ENCODE measurements around the gene CSMD2.

CSMD2 gene

DNA sequence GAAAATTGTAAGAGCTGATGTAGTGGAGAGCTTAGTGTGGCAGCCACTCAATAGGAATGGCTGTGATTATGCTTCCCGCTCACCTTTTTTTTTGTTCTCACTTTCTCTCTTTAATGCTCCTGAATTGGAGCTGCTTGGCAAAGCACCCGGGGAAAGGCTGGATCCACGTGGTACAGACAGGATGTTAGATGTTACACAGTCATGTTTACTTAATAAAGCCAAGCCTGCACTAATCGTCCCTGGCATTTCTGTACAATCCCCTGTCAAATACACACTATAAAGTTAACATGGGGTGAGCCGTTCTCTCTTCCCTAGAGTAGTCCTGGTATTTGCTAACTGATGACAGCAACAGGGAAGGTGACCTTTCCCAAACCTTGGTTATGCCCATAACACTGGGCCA lies 504.8 kb downstream of the CSMD2 start:
- H3K9me3 ChIP-seq (ENCODE audit: control insufficient read depth, insufficient read depth, low read depth, low read length) = no peaks in the 10 kb centered on the region
- no peak overlapping the region for H3K27ac ChIP-seq (ENCODE audit: low read depth, low read length)
- H3K4me3 ChIP-seq (ENCODE audit: low read depth, low read length) = no peak overlapping the region
- H3K36me3 ChIP-seq (ENCODE audit: control insufficient read depth, insufficient read depth, low read length) = peaks cover 6% of the 10 kb centered on the region; the same call in 1 of the 2 replicates
- no peaks in the 10 kb centered on the region for H3K27me3 ChIP-seq (ENCODE audit: control insufficient read depth, insufficient read depth, low read length)
- H3K4me1 ChIP-seq (ENCODE audit: control insufficient read depth, insufficient read depth, low read length) = no peaks in the 10 kb centered on the region
- H3K9ac ChIP-seq (ENCODE audit: low read length) = no peak overlapping the region

DNA sequence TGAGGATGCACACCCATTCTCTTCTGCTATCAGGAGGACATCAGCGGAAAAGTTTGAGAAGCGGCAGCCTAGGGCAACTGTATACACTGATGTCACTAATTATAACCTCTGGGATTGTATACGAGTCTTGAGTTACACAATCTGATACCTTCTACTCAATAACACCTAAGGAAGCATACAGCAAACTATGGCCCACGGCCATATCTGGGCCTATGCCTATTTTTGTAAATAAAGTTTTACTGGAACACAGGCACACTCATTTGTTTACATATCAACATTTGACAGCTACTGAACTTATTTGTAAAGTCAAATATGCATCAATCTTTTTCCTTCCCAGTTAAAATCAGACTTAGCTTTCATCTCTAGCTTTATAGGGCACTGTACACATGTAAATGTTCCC lies 505.4 kb downstream of the CSMD2 start:
- Histone ChIP-seq H3K27me3 (ENCODE audit: control insufficient read depth, insufficient read depth, low read length) (no peaks in the 10 kb centered on the region), H3K36me3 (ENCODE audit: control insufficient read depth, insufficient read depth, low read length) (peaks cover 6% of the 10 kb centered on the region; the same call in 1 of the 2 replicates), H3K4me1 (ENCODE audit: control insufficient read depth, insufficient read depth, low read length) (no peaks in the 10 kb centered on the region), H3K9me3 (ENCODE audit: control insufficient read depth, insufficient read depth, low read depth, low read length) (no peaks in the 10 kb centered on the region), H3K9ac (ENCODE audit: low read length) (no peak overlapping the region), H3K4me3 (ENCODE audit: low read depth, low read length) (no peak overlapping the region), H3K27ac (ENCODE audit: low read depth, low read length) (no peak overlapping the region)

DNA sequence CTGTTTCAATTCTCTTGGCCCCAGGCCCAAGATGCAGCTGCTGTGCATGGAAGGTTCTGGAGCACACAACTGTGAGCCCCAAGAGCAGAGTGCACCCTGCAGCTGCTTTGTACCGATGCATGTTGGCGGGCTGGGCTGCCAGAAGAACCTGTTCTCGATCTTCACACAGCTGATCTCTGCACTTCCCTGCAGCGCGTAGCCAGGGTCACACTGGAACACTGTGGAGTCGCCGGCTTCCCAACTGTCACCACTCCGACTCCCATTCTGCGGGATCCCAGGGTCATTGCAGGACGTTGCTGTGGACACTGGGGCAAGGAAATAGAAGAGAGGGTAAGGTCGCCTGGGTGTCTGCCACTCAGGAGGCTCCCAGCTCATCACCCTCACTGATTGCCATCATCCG lies 507.2 kb downstream of the CSMD2 start:
- Histone ChIP-seq H3K9ac (ENCODE audit: low read length) (no peak overlapping the region), H3K36me3 (ENCODE audit: control insufficient read depth, insufficient read depth, low read length) (peaks cover 5% of the 10 kb centered on the region; the same call in 1 of the 2 replicates), H3K27me3 (ENCODE audit: control insufficient read depth, insufficient read depth, low read length) (no peaks in the 10 kb centered on the region), H3K27ac (ENCODE audit: low read depth, low read length) (no peak overlapping the region), H3K4me1 (ENCODE audit: control insufficient read depth, insufficient read depth, low read length) (no peaks in the 10 kb centered on the region), H3K4me3 (ENCODE audit: low read depth, low read length) (no peak overlapping the region), H3K9me3 (ENCODE audit: control insufficient read depth, insufficient read depth, low read depth, low read length) (no peaks in the 10 kb centered on the region)

DNA sequence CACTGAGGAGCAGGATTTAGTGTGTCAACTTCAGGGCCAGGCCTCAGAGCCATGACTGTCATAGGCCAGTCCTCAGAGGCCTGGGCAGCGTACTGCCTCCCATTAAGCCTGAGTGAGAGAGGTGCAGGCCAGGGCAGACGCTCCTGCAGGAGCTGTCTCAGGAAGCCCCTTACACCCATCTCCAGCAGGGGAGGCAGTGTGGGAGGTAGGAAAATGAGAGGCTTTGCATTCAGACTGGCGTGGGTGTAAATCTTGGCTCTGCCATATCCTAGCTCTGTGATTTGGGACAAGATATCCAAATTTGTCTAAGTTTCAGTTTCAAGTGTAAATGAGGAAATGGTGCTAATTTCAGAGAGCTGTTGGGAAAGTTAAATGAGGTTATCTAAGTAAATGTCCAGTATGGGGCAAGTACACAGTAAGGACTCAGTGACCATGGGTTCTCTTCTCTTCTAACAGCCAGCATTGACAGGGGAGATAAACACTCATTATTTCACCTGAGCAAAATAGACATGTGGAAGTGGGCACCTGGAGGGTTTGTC lies 508.5 kb downstream of the CSMD2 start:
- no peaks in the 10 kb centered on the region for H3K4me1 ChIP-seq (ENCODE audit: control insufficient read depth, insufficient read depth, low read length)
- no peak overlapping the region for H3K9ac ChIP-seq (ENCODE audit: low read length)
- H3K27ac ChIP-seq (ENCODE audit: low read depth, low read length) = no peak overlapping the region
- no peaks in the 10 kb centered on the region for H3K36me3 ChIP-seq (ENCODE audit: control insufficient read depth, insufficient read depth, low read length)
- H3K9me3 ChIP-seq (ENCODE audit: control insufficient read depth, insufficient read depth, low read depth, low read length) = no peaks in the 10 kb centered on the region
- H3K27me3 ChIP-seq (ENCODE audit: control insufficient read depth, insufficient read depth, low read length) = no peaks in the 10 kb centered on the region
- no peak overlapping the region for H3K4me3 ChIP-seq (ENCODE audit: low read depth, low read length)

DNA sequence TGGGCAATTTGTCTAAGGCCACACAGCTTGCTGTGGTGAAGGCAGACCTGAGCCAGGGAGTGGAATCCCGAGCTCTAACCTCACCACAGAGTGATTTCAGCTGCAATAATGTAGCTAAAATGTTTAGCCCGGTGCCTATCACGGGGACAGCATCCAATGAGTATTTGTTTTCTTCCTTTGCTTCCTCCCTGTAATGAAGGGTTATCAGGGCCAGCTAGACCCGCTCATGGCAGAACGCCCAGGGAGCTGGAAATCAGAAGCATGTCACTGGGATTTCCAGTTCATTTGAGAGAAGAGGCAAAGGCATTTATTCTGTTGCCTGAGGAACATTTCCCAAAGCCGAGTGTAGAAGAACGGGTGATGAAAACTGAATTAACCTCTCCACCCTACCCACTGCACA lies 509.5 kb downstream of the CSMD2 start:
- H3K9me3 ChIP-seq (ENCODE audit: control insufficient read depth, insufficient read depth, low read depth, low read length) = no peaks in the 10 kb centered on the region

DNA sequence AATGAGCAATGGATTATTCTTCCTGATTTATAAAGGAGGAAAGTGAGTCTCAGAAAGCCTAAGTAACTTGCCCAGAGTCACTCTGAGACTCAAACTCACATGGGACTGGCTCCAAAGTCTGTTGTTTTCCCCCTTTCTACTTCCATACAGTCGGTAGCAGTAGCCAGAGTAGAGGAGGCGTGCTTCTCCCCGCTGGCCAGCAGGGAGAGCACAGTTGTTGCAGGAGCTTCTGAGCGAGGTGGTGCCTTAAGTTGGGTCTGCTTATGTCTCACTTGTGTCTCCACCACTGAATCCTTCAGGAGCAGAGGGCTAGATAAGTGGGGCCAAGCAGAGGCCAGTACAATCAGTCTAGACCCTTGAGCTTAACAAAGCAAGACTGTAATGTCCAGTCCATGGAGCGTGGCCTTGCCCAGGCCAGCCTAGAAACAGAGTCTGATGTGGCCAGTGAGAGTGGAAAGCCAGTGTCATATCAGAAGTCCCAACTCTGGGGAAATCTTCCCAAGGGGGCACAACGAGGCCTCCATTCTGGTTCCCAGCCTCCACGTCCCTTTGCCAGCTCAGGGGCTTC lies 510.7 kb downstream of the CSMD2 start:
- H3K36me3 ChIP-seq (ENCODE audit: control insufficient read depth, insufficient read depth, low read length) = no peaks in the 10 kb centered on the region
- no peaks in the 10 kb centered on the region for H3K9me3 ChIP-seq (ENCODE audit: control insufficient read depth, insufficient read depth, low read depth, low read length)
- H3K4me1 ChIP-seq (ENCODE audit: control insufficient read depth, insufficient read depth, low read length) = no peaks in the 10 kb centered on the region
- H3K9ac ChIP-seq (ENCODE audit: low read length) = no peak overlapping the region
- H3K27ac ChIP-seq (ENCODE audit: low read depth, low read length) = no peak overlapping the region
- H3K27me3 ChIP-seq (ENCODE audit: control insufficient read depth, insufficient read depth, low read length) = no peaks in the 10 kb centered on the region
- no peak overlapping the region for H3K4me3 ChIP-seq (ENCODE audit: low read depth, low read length)

More for the DNA sequence above, 509.5 kb downstream of the CSMD2 start:
- Histone ChIP-seq H3K27me3 (ENCODE audit: control insufficient read depth, insufficient read depth, low read length) (no peaks in the 10 kb centered on the region), H3K9ac (ENCODE audit: low read length) (no peak overlapping the region), H3K4me3 (ENCODE audit: low read depth, low read length) (no peak overlapping the region), H3K36me3 (ENCODE audit: control insufficient read depth, insufficient read depth, low read length) (no peaks in the 10 kb centered on the region), H3K4me1 (ENCODE audit: control insufficient read depth, insufficient read depth, low read length) (no peaks in the 10 kb centered on the region), H3K27ac (ENCODE audit: low read depth, low read length) (no peak overlapping the region)

DNA sequence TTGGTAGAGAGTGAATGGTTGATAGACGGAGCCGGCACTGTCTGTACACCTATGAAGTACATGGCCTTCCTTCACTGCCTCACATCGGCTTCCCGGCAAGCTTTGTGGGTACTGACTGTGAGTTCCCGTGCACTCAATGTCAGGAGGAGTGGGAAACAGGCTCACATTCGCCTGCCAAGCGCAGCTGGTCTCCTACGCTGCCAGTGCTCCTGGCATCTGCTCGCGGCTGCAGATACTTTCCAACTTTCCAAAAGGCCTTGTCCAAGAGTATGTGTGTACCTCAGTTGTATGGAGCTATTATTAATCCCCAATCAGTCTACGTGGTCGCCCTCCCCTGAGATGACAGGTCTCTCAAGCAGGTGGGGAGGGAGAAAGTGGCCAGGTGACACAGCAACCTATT lies 511.8 kb downstream of the CSMD2 start:
- Histone ChIP-seq H3K4me1 (ENCODE audit: control insufficient read depth, insufficient read depth, low read length) (no peaks in the 10 kb centered on the region), H3K27ac (ENCODE audit: low read depth, low read length) (no peak overlapping the region), H3K27me3 (ENCODE audit: control insufficient read depth, insufficient read depth, low read length) (no peaks in the 10 kb centered on the region), H3K36me3 (ENCODE audit: control insufficient read depth, insufficient read depth, low read length) (no peaks in the 10 kb centered on the region), H3K9me3 (ENCODE audit: control insufficient read depth, insufficient read depth, low read depth, low read length) (no peaks in the 10 kb centered on the region), H3K9ac (ENCODE audit: low read length) (no peak overlapping the region), H3K4me3 (ENCODE audit: low read depth, low read length) (no peak overlapping the region)

DNA sequence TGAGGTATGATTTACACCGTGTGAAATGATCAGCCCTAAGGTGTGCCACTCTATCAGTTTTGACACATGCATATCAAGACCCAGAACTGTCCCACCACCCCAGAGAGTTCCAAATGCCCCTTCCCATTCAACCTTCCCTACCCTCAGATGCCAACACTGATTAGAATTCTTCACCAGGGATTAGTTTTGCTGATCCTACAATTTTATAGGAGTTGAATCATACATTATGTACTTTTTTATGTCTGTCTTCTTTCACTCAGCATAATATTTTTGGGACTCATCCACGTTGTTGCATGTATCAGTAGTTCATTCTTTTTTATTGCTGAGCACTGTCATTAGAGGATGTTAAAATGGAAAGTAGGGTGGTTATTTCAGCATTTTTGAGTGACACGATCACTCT lies 514.3 kb downstream of the CSMD2 start:
- no peak overlapping the region for H3K4me3 ChIP-seq (ENCODE audit: low read depth, low read length)
- no peaks in the 10 kb centered on the region for H3K27me3 ChIP-seq (ENCODE audit: control insufficient read depth, insufficient read depth, low read length)
- H3K27ac ChIP-seq (ENCODE audit: low read depth, low read length) = no peak overlapping the region
- H3K4me1 ChIP-seq (ENCODE audit: control insufficient read depth, insufficient read depth, low read length) = no peaks in the 10 kb centered on the region
- H3K36me3 ChIP-seq (ENCODE audit: control insufficient read depth, insufficient read depth, low read length) = no peaks in the 10 kb centered on the region; the same call in 1 of the 2 replicates
- no peaks in the 10 kb centered on the region for H3K9me3 ChIP-seq (ENCODE audit: control insufficient read depth, insufficient read depth, low read depth, low read length)
- no peak overlapping the region for H3K9ac ChIP-seq (ENCODE audit: low read length)

DNA sequence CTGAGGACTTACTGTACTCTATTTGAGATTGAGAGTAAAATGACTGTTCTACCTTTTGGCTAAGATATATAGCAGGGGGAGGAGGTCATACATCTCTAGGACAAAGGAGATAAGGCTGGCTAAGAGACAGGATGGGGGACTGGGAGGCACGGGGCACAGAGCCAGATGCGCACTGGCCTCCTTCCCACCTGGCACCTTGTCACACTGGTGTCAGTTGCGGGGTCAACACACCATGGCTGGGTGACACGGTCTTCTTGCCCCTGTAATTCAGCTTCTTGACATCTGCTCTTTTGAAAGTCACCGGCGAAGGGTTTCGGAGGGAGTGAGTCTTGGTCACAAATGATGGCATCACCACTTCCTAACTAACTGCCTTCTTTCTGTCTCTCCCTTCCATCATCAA lies 515.3 kb downstream of the CSMD2 start:
- Histone ChIP-seq H3K27me3 (ENCODE audit: control insufficient read depth, insufficient read depth, low read length) (no peaks in the 10 kb centered on the region), H3K36me3 (ENCODE audit: control insufficient read depth, insufficient read depth, low read length) (no peaks in the 10 kb centered on the region; the same call in 1 of the 2 replicates), H3K9me3 (ENCODE audit: control insufficient read depth, insufficient read depth, low read depth, low read length) (no peaks in the 10 kb centered on the region), H3K4me3 (ENCODE audit: low read depth, low read length) (no peak overlapping the region), H3K4me1 (ENCODE audit: control insufficient read depth, insufficient read depth, low read length) (no peaks in the 10 kb centered on the region), H3K27ac (ENCODE audit: low read depth, low read length) (no peak overlapping the region), H3K9ac (ENCODE audit: low read length) (no peak overlapping the region)

DNA sequence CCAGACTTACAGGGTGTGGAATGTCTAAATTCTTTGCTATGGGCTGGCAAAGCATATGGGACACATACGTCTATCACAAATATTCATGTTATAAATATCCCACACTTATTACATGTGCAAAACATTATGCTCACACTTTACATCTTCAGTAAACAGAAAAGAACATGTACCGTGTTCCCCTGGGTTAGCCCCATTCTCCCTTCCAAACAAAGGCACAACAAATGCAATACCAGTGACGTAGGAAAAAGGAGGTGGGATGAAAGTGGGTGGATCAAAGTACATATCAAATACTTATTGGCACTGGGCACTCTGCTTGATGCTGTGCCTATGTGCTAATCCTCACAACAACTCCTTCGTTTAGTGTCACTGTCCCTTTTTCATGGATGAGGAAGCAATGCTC lies 521.8 kb downstream of the CSMD2 start:
- peaks cover 7% of the 10 kb centered on the region; the same call in 1 of the 2 replicates for H3K4me1 ChIP-seq (ENCODE audit: control insufficient read depth, insufficient read depth, low read length)
- H3K9ac ChIP-seq (ENCODE audit: low read length) = no peak overlapping the region
- H3K27ac ChIP-seq (ENCODE audit: low read depth, low read length) = no peak overlapping the region
- no peaks in the 10 kb centered on the region; the same call in 1 of the 2 replicates for H3K36me3 ChIP-seq (ENCODE audit: control insufficient read depth, insufficient read depth, low read length)
- H3K9me3 ChIP-seq (ENCODE audit: control insufficient read depth, insufficient read depth, low read depth, low read length) = no peaks in the 10 kb centered on the region
- H3K4me3 ChIP-seq (ENCODE audit: low read depth, low read length) = no peak overlapping the region
- no peaks in the 10 kb centered on the region for H3K27me3 ChIP-seq (ENCODE audit: control insufficient read depth, insufficient read depth, low read length)

DNA sequence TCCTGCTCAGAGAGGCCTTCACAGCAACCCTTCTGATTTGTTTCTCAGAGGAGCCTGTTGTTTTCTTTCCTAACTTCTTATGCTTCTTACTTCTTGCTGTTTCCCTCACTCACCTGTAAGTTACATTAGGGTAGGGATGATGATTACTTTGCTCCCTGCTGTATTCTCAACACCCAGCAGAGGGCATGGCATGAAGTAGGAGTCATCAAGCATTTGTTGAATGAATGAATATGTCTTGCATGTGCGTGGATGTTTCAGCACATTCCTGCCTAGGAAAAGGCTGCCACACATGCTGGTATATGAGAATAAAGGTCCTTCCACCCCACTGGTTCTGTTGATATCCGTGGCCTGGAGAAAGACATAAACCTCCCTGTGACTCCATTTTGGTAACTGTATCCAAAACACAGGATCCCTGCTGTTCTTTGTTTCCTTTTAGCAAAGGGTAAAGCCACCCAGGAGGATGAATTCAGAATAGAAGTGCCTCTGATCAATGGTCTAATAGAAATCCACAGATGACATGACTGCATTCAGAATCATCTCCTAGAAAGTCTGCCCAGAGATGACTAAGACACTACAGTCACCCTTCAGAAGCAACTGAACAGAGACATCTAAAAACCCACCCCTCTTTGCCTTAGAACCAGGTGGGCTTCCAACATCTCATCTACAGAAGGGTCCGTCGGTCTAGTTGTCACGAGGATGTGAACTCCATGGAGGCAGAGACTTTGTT lies 523.8 kb downstream of the CSMD2 start:
- Histone ChIP-seq H3K36me3 (ENCODE audit: control insufficient read depth, insufficient read depth, low read length) (no peaks in the 10 kb centered on the region; the same call in 1 of the 2 replicates), H3K9ac (ENCODE audit: low read length) (no peak overlapping the region), H3K4me1 (ENCODE audit: control insufficient read depth, insufficient read depth, low read length) (peaks cover 8% of the 10 kb centered on the region), H3K9me3 (ENCODE audit: control insufficient read depth, insufficient read depth, low read depth, low read length) (no peaks in the 10 kb centered on the region), H3K27ac (ENCODE audit: low read depth, low read length) (no peak overlapping the region), H3K27me3 (ENCODE audit: control insufficient read depth, insufficient read depth, low read length) (no peaks in the 10 kb centered on the region), H3K4me3 (ENCODE audit: low read depth, low read length) (no peak overlapping the region)
